ENCODE data around the gene BORA.
"Not testable (repeated sequence)": the region's sequence is repeated elsewhere in the genome, so short reads cannot be mapped to it uniquely, and the experiment has no call there.

The BORA gene

DNA sequence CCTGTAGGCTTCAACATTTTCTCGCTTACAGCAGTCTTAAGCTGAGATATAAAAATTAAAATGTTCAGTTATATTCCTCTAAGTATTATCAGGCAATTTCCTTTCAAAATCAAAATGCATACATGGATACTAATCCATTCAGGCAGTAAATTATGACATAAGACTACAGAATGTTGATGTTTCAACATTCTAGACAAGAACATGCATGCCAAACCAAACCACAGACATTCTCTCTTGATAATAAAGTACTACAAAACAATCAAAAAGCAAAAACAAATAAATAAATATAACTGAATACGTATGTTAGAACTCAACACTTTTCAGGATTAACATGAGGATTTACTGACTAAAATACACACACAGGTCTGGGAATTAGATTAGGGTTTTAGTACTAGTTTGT, 46.3 kb downstream of the BORA start:
- DNase-seq = no peak

DNA sequence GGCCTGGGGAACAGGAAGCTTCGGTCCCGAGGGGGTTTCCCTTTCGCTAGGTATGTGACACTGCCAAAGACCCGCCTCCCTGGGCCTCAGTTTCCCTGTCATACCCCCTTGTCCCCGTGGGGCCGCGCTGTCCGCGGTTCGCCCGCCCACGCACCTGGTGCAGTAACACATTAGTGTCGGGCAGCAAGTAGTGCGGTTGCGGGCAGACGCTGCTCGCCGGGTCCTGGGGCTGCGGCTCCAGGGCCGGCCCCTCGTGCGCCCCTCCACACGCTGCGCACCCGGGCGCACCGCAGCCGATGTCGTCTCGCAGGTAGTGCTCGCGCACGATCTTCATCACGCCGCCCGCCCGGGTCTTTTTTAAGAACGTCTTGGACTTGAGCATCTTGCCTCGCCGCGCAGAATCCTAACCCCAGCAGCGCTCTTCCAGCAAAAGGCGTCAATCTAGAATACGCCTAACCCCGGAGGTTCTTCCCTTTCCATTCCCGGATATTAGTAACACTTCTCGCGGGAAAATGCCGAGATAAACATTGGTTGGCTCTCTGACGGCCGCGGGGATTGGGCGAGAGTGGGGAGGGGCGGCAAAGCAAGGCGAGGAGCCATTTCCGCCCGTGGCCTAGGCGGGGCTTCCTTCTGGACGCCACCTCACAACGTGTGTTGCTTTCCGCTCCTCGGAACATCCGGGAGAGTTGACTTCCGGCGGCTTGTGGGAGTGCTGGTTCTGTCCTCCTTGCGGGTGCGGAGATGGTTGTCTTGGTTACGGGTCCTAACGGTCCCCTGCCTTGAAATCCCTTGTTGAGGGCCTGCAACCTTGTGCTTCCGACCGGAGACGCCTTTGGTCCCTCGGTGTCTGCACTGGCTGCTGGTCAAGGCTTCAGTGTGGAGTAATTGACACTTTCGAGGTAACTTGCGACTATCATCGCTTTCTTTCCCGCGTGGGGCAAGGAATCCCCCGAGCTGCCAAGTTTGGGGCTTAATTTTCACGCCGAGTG, 54.0 kb downstream of the BORA start, which contains the start of the genes DIS3 and PIBF1:
TSS of gene DIS3 (minus strand) at position 450 of the 989 bp plus-strand sequence. CDS start at position 382, 68 bp downstream.
TSS of gene PIBF1 (plus strand) at position 683 of the 989 bp plus-strand sequence. CDS start 1,337 bp downstream, outside the sequence.
- peak; percentile 96 for DNase-seq

- no peak for DNase-seq
Observed at GRCh38 chr13:72782717-72783116, 55.0 kb downstream of the BORA start.

GRCh38 chr13:72784679-72785078, 57.0 kb downstream of the BORA start:
- DNase-seq = not testable (repeated sequence)

- DNase-seq = no peak
Observed at GRCh38 chr13:72788831-72789230, 61.1 kb downstream of the BORA start.

GRCh38 chr13:72792640-72793039, 64.9 kb downstream of the BORA start:
- no peak for DNase-seq

DNA sequence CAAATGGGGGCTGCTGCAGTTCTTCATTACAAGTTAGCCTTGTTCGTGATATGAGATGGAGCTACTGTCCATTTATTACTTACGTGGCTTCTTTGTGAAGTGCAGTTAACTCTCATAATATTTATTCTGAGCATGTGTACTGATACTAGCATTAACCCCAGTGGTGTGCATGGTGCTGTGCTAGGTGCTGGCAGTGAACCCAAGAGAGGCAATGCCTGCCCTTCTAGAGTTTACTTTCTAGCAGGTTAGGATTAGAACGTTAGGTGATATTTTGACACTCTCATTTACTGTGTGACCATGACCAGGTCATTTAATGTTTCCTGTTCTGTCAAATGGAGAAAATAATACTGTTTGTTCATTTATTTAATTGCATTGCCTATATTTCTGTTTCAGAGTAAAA, 71.1 kb downstream of the BORA start:
- no peak for DNase-seq

DNA sequence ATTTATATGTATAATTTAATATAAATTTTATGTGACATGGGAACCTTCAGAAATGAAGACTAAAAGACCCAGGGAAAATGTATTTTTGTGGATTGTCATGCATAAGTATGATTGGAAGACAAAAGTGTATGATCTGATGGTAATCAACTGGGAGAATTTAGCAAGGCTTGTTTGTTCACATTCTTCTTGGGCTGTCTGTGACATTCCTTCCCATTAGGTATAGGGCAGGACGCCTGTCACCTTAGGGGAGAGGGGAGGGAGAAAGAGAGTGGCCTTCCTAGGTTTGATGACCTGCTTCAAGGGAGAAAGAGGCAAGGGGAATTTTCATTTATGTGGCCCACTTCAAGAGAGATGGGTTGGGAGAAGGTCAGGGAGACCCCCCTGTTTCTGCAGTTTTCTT, 76.6 kb downstream of the BORA start:
- DNase-seq = no peak
